HG03064 (cell line): Measurements from ENCODE around the gene CIBAR2.
"Not testable (repeated sequence)": the region's sequence is repeated elsewhere in the genome, so short reads cannot be mapped to it uniquely, and the experiment has no call there.

Experiments
- ATAC-seq: cut with Tn5 transposase; IDR thresholded peaks from one replicate; pipeline ENCODE4 v1.9.1; 2021; ENCODE audit warnings: low read depth; ENCODE audit not compliant: unreplicated experiment

Gene CIBAR2

GRCh38 chr16:85129876-85130704 is 17.8 kb upstream of the CIBAR2 start:
- ATAC-seq: no peak

- no peak for ATAC-seq
Measured at GRCh38 chr16:85128079-85128837, 16.0 kb upstream of the CIBAR2 start.

- ATAC-seq: no peak
Measured at GRCh38 chr16:85127379-85127723, 15.1 kb upstream of the CIBAR2 start.

- no peak for ATAC-seq
Measured at GRCh38 chr16:85126705-85127378, 14.6 kb upstream of the CIBAR2 start.

GRCh38 chr16:85126394-85126704 is 14.1 kb upstream of the CIBAR2 start:
- no peak for ATAC-seq

GRCh38 chr16:85125570-85126393 is 13.5 kb upstream of the CIBAR2 start:
- ATAC-seq: no peak

GRCh38 chr16:85124636-85125346 is 12.5 kb upstream of the CIBAR2 start:
- no peak for ATAC-seq

GRCh38 chr16:85123891-85124635 is 11.8 kb upstream of the CIBAR2 start:
- ATAC-seq: no peak

- ATAC-seq: not testable (repeated sequence)
Measured at GRCh38 chr16:85123441-85123840, 11.2 kb upstream of the CIBAR2 start.

- no peak for ATAC-seq
Measured at GRCh38 chr16:85120006-85120340, 7.7 kb upstream of the CIBAR2 start.

GRCh38 chr16:85117418-85117817 is 5.1 kb upstream of the CIBAR2 start:
- ATAC-seq: no peak

GRCh38 chr16:85114909-85115567 is 2.8 kb upstream of the CIBAR2 start:
- no peak for ATAC-seq

GRCh38 chr16:85113913-85114312 is 1.6 kb upstream of the CIBAR2 start:
- no peak for ATAC-seq

- no peak for ATAC-seq
Measured at GRCh38 chr16:85113168-85113733, 979 bp upstream of the CIBAR2 start.

- no peak for ATAC-seq
Measured at GRCh38 chr16:85111184-85111583, 1.1 kb downstream of the CIBAR2 start.

- no peak for ATAC-seq
Measured at GRCh38 chr16:85110105-85110504, 2.2 kb downstream of the CIBAR2 start.

- ATAC-seq: no peak
Measured at GRCh38 chr16:85107532-85107931, 4.7 kb downstream of the CIBAR2 start.

GRCh38 chr16:85107083-85107482 is 5.2 kb downstream of the CIBAR2 start:
- ATAC-seq: no peak

- no peak for ATAC-seq
Measured at GRCh38 chr16:85105475-85105874, 6.8 kb downstream of the CIBAR2 start.
